Gastroesophageal sphincter (tissue), 3 donors: ENCODE measurements around the gene SCFD2.

Experiments used
- EP300 ChIP-seq: sonication (generic); formaldehyde crosslinking; IDR thresholded peaks from one replicate; pipeline ENCODE4 v1.6.1; 2017; ENCODE audit warnings: antibody characterized with exemption, mild to moderate bottlenecking
- POLR2AphosphoS5 ChIP-seq: sonication (generic); formaldehyde crosslinking; IDR thresholded peaks from one replicate; pipeline ENCODE4 v1.6.1; 2017; ENCODE audit warnings: antibody characterized with exemption
- TF ChIP-seq, protein P1 (sequence below), 4 experiments: fragments of 200-600 bp in 2 of 4; fragments of 450-650 bp in 2 of 4; sonication (generic) in 1 of 4; IDR thresholded peaks; one replicate each; pipeline ENCODE4 v1.5.1; 2017 to 2019; ENCODE audit warnings: antibody characterized with exemption in 4 of 4, mild to moderate bottlenecking in 2 of 4, moderate library complexity in 2 of 4

DNA sequence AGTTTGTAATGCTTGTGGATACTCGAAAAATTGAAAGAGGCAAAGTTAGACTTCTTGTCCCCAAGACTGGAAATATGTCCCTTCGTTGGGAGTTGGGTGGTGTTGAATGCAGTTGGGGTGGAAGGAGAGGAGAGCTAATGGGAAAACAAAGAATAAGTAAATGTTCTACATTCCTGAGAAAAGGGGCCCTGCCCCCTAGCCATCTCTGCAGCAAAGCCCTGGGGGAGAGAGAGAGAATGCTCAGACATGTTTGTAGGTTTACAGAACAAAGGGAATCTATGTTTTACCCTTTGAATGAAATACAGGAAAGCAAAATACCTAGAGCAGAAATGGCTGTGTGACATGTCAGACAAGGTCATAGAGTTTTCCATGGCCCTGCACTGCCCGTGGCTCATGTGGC, 415.6 kb downstream of the SCFD2 start:
- TF ChIP-seq EP300 (no peak), POLR2AphosphoS5 (no peak)
- TF ChIP-seq, protein P1, sequence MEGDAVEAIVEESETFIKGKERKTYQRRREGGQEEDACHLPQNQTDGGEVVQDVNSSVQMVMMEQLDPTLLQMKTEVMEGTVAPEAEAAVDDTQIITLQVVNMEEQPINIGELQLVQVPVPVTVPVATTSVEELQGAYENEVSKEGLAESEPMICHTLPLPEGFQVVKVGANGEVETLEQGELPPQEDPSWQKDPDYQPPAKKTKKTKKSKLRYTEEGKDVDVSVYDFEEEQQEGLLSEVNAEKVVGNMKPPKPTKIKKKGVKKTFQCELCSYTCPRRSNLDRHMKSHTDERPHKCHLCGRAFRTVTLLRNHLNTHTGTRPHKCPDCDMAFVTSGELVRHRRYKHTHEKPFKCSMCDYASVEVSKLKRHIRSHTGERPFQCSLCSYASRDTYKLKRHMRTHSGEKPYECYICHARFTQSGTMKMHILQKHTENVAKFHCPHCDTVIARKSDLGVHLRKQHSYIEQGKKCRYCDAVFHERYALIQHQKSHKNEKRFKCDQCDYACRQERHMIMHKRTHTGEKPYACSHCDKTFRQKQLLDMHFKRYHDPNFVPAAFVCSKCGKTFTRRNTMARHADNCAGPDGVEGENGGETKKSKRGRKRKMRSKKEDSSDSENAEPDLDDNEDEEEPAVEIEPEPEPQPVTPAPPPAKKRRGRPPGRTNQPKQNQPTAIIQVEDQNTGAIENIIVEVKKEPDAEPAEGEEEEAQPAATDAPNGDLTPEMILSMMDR (IDR thresholded peaks at IDR 0.05): no peak
